ENCODE measurements around the gene ZNF600. TPM values are rescaled to one million over a fixed set of nuclear protein-coding genes. Genes with fewer than 3 reads are reported as not detected.
"Not testable (repeated sequence)": the region's sequence is repeated elsewhere in the genome, so short reads cannot be mapped to it uniquely, and the experiment has no call there.

The ZNF600 gene
- total RNA-seq, 2 donors from 2014 or later: 8.7 to 21.2 TPM

DNA sequence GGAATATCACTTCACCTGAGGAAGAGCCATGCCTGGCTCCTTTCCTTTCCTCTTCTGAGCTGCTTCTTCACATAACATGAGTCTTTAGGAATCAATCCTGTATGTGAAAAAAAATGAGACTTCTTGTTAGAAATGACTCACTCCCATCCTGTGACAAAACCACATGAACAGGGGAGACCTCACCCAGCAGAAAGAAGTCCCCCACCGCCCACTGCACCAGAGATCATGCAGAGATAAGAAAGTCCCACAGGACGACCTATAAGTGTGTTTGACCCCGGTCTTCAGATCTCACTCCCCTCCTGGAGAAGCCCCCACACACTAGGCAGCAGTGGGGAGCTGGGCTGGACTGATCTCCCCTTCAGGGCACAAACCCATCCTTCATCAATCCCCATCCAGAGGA lies 7.8 kb downstream of the ZNF600 start:
- no peaks in the 10 kb centered on the region for H3K9me3 ChIP-seq
- H3K4me3 ChIP-seq: no peak overlapping the region
- TF ChIP-seq, protein P1, sequence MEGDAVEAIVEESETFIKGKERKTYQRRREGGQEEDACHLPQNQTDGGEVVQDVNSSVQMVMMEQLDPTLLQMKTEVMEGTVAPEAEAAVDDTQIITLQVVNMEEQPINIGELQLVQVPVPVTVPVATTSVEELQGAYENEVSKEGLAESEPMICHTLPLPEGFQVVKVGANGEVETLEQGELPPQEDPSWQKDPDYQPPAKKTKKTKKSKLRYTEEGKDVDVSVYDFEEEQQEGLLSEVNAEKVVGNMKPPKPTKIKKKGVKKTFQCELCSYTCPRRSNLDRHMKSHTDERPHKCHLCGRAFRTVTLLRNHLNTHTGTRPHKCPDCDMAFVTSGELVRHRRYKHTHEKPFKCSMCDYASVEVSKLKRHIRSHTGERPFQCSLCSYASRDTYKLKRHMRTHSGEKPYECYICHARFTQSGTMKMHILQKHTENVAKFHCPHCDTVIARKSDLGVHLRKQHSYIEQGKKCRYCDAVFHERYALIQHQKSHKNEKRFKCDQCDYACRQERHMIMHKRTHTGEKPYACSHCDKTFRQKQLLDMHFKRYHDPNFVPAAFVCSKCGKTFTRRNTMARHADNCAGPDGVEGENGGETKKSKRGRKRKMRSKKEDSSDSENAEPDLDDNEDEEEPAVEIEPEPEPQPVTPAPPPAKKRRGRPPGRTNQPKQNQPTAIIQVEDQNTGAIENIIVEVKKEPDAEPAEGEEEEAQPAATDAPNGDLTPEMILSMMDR (IDR thresholded peaks at IDR 0.05): no peak
- TF ChIP-seq POLR2A (IDR thresholded peaks at IDR 0.05): no peak
- no peak for TF ChIP-seq POLR2AphosphoS5 (IDR thresholded peaks at IDR 0.05)
- 75% methylated on average over 3 of the region's 3 CpGs for WGBS
- H3K27me3 ChIP-seq (replicated peaks; ENCODE audit: insufficient read depth): no peaks in the 10 kb centered on the region
- H3K27ac ChIP-seq: no peak overlapping the region
- H3K4me1 ChIP-seq (replicated peaks): no peaks in the 10 kb centered on the region
- no peak for DNase-seq (ENCODE audit: low spot score)
- H3K36me3 ChIP-seq: no peaks in the 10 kb centered on the region
- intact Hi-C loops (cut with DNase I): no loop called here

DNA sequence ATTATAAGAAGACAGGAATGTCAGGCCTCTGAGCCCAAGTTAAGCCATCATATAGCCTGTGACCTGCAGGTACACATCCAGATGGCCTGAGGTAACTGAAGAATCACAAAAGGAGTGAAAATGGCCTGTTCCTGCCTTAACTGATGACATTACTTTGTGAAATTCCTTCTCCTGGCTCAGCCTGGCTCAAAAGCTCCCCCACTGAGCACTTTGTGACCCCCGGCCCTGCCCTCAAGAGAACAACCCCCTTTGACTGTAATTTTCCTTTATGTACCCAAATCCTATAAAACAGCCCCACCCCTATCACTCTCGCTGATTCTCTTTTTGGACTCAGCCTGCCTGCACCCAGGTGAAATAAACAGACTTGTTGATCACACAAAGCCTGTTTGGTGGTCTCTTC lies 30.1 kb downstream of the ZNF600 start:
- DNase-seq (ENCODE audit: low spot score): not testable (repeated sequence)
- 54% methylated on average over 2 of the region's 2 CpGs for WGBS

DNA sequence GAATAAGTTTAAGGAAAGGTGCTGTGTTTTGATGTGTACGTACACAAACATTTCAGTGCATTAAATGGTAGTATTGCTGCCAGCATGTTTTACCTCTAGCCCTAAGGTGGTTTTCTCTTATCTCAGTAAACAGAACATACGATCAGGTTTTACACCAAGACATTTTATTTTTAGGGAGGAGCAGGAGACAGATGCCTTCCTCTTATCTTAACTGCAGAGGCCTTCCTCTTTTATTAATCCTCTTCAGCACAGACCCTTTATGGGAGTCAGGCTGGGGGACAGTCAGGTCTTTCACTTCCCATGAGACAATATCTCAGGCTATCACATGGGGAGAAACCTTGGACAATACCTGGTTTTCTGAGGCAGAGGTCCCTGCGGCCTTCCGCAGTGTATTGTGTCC lies 36.8 kb downstream of the ZNF600 start:
- WGBS: 39% methylated on average over 4 of the region's 4 CpGs
- H3K27ac ChIP-seq: no peak overlapping the region
- intact Hi-C loops (cut with DNase I): loop anchor here (10.0 kb wide), 1 partner anchor 505 kb away; no protein-coding TSS in a partner anchor
- H3K4me3 ChIP-seq: no peak overlapping the region
- no peaks in the 10 kb centered on the region for H3K36me3 ChIP-seq
- no peak for DNase-seq (ENCODE audit: low spot score)
- H3K27me3 ChIP-seq (replicated peaks; ENCODE audit: insufficient read depth): no peaks in the 10 kb centered on the region
- H3K4me1 ChIP-seq (replicated peaks): peaks cover 3% of the 10 kb centered on the region
- H3K9me3 ChIP-seq: no peaks in the 10 kb centered on the region
- TF ChIP-seq, protein P1 (IDR thresholded peaks at IDR 0.05): no peak
- TF ChIP-seq POLR2A (IDR thresholded peaks at IDR 0.05): no peak
- TF ChIP-seq POLR2AphosphoS5 (IDR thresholded peaks at IDR 0.05): no peak

More for the DNA sequence above, 30.1 kb downstream of the ZNF600 start:
- H3K27me3 ChIP-seq (replicated peaks; ENCODE audit: insufficient read depth); H3K4me3 ChIP-seq; H3K9me3 ChIP-seq; H3K27ac ChIP-seq; intact Hi-C loops (cut with DNase I); H3K36me3 ChIP-seq; H3K4me1 ChIP-seq (replicated peaks): not testable (repeated sequence)

DNA sequence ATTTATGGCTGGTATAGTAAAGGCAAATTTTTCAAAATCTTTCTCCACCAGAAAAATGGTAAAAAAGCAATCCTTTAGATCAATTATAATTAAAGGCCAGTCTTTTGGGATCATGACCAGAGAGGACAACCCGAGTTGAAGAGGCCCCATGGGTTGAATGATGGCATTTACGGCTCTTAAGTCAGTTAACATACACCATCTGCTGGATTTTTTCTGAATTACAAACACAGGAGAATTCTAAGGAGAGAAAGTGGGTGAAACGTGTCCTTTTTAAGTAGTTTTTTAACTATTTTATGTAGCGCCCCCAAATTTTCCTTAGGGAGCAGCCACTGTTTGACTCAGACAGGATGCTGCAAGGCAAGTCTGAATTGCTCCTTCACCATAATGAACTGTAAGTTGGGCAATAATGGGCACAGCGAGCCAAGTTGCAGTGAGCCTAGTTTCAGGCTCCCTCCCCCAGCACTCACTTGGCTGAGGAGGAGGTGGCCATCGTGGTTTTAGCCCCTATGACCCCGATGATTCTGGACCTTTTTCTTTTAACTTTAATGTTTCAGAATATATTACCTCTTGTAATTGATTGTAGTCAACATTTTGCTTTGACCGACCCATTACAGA lies 38.1 kb downstream of the ZNF600 start:
- Histone ChIP-seq H3K4me3 (no peak overlapping the region), H3K27ac (no peak overlapping the region), H3K36me3 (no peaks in the 10 kb centered on the region), H3K9me3 (no peaks in the 10 kb centered on the region), H3K27me3 (replicated peaks; ENCODE audit: insufficient read depth) (no peaks in the 10 kb centered on the region), H3K4me1 (replicated peaks) (peaks cover 3% of the 10 kb centered on the region)
- TF ChIP-seq, protein P1 (IDR thresholded peaks at IDR 0.05): peak in 3 of 4 experiments; percentile 24 to 59 (median 46)
- TF ChIP-seq POLR2A (IDR thresholded peaks at IDR 0.05) (no peak), POLR2AphosphoS5 (IDR thresholded peaks at IDR 0.05) (no peak)
- peak; percentile 22 for DNase-seq (ENCODE audit: low spot score)
- WGBS: 18% methylated on average over 8 of the region's 8 CpGs
- intact Hi-C loops (cut with DNase I): loop anchor here (10.0 kb wide), 1 partner anchor 504 kb away; no protein-coding TSS in a partner anchor

DNA sequence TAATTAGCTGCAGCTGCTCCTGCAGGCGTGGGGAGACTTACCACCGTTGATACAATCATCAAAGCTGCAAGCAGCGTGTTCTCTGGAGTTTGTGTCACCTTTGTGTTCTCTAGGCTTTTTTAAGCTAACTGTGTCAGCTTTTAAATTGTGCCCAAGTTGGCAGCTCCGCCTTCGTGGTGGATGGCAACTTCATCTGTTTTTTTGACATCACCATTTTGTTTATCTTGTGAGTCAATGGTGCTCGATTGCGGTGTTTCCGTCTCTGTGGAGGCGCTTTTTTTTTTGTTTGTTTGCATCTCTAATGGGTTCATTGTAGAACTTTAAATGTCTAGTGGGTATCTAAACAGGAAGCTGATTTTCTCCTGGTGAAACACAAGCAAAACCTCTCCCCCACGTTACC lies 40.7 kb downstream of the ZNF600 start:
- not testable (repeated sequence) for H3K4me1 ChIP-seq (replicated peaks); DNase-seq (ENCODE audit: low spot score); H3K27me3 ChIP-seq (replicated peaks; ENCODE audit: insufficient read depth); H3K36me3 ChIP-seq; H3K4me3 ChIP-seq; H3K9me3 ChIP-seq; H3K27ac ChIP-seq
- intact Hi-C loops (cut with DNase I): loop anchor here (10.0 kb wide), 1 partner anchor 501 kb away; no protein-coding TSS in a partner anchor
- WGBS: 49% methylated on average over 10 of the region's 10 CpGs

DNA sequence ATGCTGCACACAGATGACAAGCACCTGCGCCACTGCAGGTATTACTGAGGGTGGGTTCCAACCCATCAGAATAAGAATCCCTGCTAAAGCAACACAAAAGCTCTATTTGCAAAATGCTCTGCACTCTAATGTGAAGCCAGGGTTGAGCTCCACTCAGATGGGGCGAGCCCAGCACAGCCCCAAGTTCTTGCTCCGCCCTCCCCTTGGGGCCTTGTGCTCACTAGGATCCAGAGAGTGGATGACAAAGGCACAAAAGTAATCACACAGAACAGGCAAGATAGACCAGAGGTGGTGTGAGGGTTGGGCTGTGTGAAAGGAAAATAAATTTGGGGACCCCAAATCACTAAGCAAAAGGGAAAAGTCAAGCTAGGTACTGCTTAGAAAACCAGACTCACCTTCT lies 43.5 kb downstream of the ZNF600 start:
- H3K4me3 ChIP-seq: no peak overlapping the region
- TF ChIP-seq POLR2AphosphoS5 (IDR thresholded peaks at IDR 0.05): no peak
- TF ChIP-seq POLR2A (IDR thresholded peaks at IDR 0.05): no peak
- TF ChIP-seq, protein P1 (IDR thresholded peaks at IDR 0.05): no peak
- DNase-seq (ENCODE audit: low spot score): no peak
- no peaks in the 10 kb centered on the region for H3K27me3 ChIP-seq (replicated peaks; ENCODE audit: insufficient read depth)
- WGBS: 88% methylated on average over 3 of the region's 3 CpGs
- intact Hi-C loops (cut with DNase I): loop anchor here (10.0 kb wide), 1 partner anchor 498 kb away; no protein-coding TSS in a partner anchor
- no peaks in the 10 kb centered on the region for H3K4me1 ChIP-seq (replicated peaks)
- no peaks in the 10 kb centered on the region for H3K9me3 ChIP-seq
- H3K27ac ChIP-seq: no peak overlapping the region
- no peaks in the 10 kb centered on the region for H3K36me3 ChIP-seq

Measured in prostate gland (tissue), 2 donors.